ENCODE data around the gene SELPLG.

Gene SELPLG

DNA sequence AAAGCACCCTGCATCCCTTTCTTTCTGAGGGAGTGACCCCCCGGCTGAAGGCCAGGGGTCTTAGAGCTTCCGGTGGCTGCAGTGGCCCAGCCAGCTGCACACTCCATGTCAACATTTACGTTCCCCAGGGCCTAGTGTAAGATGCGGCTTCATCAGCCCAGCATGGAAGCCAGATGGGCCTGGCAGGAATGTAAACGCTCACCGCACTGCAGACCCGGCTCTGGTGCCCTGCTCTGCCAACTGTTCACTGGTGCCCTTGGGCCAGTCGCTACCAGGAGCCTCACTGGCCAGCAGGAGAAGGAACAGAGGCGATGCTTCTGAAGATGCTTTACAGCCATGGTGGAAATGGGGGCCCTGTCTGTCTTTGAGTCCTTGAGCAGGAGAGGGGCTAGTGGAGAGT, 27.2 kb downstream of the SELPLG start:
- DNase-seq (ENCODE audit: low spot score): no peak
- no peak overlapping the region for H3K27ac ChIP-seq
- H3K4me3 ChIP-seq: no peak overlapping the region
- TF ChIP-seq, protein P1, sequence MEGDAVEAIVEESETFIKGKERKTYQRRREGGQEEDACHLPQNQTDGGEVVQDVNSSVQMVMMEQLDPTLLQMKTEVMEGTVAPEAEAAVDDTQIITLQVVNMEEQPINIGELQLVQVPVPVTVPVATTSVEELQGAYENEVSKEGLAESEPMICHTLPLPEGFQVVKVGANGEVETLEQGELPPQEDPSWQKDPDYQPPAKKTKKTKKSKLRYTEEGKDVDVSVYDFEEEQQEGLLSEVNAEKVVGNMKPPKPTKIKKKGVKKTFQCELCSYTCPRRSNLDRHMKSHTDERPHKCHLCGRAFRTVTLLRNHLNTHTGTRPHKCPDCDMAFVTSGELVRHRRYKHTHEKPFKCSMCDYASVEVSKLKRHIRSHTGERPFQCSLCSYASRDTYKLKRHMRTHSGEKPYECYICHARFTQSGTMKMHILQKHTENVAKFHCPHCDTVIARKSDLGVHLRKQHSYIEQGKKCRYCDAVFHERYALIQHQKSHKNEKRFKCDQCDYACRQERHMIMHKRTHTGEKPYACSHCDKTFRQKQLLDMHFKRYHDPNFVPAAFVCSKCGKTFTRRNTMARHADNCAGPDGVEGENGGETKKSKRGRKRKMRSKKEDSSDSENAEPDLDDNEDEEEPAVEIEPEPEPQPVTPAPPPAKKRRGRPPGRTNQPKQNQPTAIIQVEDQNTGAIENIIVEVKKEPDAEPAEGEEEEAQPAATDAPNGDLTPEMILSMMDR (IDR thresholded peaks at IDR 0.05): no peak

DNA sequence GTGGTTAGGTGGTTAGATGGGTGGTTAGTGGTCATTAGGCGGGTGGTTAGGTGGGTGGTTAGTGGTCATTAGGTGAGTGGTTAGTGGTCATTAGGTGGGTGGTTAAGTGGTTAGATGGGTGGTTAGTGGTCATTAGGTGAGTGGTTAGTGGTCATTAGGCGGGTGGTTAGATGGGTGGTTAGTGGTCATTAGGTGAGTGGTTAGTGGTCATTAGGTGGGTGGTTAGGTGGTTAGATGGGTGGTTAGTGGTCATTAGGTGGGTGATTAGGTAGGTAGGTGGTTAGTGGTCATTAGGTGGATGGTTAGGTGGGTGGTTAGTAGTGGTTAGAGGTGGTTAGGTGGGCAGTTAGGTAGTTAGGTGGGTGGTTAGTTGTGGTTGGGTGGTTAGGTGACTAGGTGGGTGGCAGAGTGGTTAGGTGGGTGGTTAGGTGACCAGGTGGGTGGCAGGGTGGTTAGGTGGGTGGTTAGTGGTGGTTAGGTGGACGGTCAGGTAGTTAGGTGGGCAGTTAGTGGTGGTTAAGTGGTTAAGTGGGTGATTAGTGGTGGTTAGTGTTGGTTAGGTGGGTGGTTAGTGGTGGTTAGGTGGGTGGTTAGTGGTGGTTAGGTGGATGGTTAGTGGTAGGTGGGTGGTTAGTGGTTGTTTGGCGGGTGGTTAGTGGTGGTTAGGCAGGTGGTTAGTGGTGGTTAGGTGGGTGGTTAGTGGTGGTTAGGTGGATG, 27.8 kb downstream of the SELPLG start:
- TF ChIP-seq, protein P1 (IDR thresholded peaks at IDR 0.05): no peak
- H3K4me3 ChIP-seq: no peak overlapping the region
- H3K27ac ChIP-seq: no peak overlapping the region
- no peak for DNase-seq (ENCODE audit: low spot score)

DNA sequence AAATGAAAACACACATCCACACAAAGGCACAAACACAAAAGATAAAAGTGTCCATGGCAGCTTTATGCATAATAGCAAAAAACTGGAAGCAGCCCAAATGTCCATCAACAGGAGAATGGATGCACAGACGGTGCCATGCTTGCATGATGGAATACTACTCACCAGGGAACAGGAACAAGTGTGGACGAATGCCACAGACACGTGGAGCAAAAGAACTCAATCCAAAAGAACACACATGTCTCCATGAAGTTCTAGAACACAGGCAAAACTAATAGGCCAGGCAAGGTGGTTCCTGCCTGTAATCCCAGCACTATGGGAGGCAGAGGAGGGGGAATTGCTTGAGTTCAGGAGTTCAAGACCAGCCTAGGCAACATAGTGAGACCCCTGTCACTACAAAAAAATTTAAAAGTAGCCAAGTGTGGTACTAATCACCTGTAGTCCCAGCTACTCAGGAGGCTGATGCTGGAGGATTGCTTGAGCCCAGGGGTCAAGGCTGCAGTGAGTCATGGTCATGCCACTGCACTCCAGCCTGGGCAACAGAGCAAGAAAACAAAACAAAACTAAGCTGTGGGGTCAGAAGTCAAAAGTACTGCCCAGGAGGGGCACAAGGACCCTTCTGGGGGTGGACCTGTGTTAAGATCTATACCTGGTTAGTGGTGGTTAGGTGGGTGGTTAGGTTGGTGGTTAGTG, 28.5 kb downstream of the SELPLG start:
- Histone ChIP-seq H3K27ac (no peak overlapping the region), H3K4me3 (no peak overlapping the region)
- TF ChIP-seq, protein P1 (IDR thresholded peaks at IDR 0.05): no peak
- DNase-seq (ENCODE audit: low spot score): no peak

DNA sequence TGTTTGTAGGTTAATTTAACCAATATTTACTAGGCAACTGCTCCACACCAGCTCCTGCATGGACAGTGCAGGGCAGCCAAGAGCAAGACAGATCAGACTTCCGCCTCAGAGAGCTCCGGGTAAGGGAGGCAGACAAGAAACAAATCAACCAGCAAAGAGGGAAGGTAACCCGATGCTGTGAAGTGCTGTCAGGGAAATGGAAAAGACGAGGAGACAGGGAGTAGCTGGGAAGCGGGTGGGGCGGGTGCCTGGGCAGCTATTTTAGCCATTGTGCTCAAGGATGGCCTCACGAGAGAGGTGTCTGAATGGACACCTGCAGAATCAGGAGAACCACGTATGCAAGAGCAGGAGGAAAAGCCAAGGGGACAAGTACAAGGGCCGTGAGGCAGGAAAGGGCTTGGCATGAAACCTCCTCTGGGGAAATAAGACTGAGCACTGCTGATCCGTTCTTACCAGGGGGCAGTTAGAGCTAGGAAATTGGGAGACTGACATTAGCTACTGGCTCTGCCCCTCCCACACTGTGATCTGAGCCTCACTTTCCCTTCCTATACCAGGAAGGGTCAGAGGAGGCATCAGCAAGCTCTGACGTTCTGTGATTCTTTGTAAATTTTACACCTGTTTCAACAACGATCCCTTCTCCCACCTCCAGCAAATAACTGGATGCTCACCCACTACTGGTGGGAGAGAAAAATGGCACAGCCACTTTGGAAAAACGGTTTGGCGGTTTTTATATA, 29.3 kb downstream of the SELPLG start:
- DNase-seq (ENCODE audit: low spot score): no peak
- Histone ChIP-seq H3K27ac (no peak overlapping the region), H3K4me3 (no peak overlapping the region)
- TF ChIP-seq, protein P1 (IDR thresholded peaks at IDR 0.05): no peak

DNA sequence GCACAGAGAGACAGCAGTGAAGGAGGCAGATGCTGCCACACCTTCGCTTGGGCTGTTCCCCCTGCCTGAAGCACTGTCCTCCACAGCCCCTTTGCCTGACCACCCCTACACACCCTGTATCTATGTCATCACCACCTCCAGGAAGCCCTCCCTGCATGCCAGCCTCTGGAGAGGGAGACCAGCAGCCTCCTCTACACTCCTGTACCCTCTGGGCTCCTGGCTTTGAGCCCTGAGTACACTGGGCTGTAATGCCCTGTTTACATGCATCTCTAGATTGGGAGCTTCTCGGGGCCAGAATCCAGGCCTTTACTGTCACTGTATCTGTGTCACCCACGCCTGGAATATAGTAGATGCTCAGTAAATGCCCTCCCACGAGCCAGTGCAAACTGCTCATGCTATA, 30.0 kb downstream of the SELPLG start:
- Histone ChIP-seq H3K27ac (no peak overlapping the region), H3K4me3 (no peak overlapping the region)
- TF ChIP-seq, protein P1 (IDR thresholded peaks at IDR 0.05): no peak
- DNase-seq (ENCODE audit: low spot score): no peak

DNA sequence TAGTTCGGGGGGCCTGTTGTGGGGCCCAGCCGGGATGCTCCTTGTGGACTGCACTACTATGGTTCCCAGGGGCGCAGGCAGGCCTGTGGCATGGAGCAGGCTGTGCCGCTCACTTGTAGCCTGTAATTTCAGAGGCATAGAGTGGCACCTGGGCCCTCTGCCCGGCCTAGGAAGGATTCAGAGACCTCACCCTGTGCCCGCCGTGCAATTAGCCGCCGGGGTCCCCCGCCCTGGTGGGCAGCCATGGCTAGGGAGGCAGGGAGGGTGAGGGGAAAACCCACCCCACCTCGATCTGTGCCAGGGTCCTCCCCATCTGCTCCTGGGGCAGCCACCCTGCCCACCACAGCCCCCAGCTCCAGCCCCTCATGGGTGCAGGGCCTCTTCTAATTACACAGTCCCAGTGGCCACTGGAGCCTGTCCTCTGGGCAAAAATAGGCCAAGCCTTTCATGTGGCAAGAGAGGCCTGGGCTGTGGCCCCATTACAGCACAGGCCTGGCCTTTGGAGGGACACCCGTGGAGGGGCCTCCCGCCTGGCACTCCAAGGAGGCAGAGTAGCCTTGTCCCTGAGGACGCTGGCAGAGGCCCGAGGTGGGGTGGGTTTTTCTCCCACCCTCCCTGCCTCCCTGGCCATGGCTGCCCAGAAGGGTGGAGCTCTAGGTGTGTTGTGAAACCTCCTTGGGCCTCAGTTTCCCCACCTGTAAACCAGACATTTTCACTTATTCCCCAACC, 30.6 kb downstream of the SELPLG start:
- no peak for DNase-seq (ENCODE audit: low spot score)
- H3K27ac ChIP-seq: no peak overlapping the region
- H3K4me3 ChIP-seq: no peak overlapping the region
- TF ChIP-seq, protein P1 (IDR thresholded peaks at IDR 0.05): no peak

All from coronary artery (tissue), 2 donors.